Testis (tissue), 3 donors: ENCODE results near the gene AFF4. TPM values are rescaled to one million over a fixed set of nuclear protein-coding genes. Genes with fewer than 3 reads are reported as not detected.

Experiments
- DNase-seq: peaks from one replicate; pipeline ENCODE4 v3.0.0-alpha.2; 2019
- H3K27ac ChIP-seq, 2 donors: fragments of 200-600 bp; sonication (generic); one replicate each; pipeline ENCODE4 v1.5.1; 2019
- H3K27me3 ChIP-seq: fragments of 200-600 bp; sonication (generic); one replicate; pipeline ENCODE4 v1.5.1; 2019
- H3K36me3 ChIP-seq: fragments of 200-600 bp; sonication (generic); one replicate; pipeline ENCODE4 v1.5.1; 2017; ENCODE audit warnings: low read depth; ENCODE audit errors: missing control alignments
- H3K4me1 ChIP-seq: fragments of 200-600 bp; sonication (generic); one replicate; pipeline ENCODE4 v1.5.1; 2019
- H3K4me3 ChIP-seq, 2 donors: fragments of 200-600 bp; sonication (generic); one replicate each; pipeline ENCODE4 v1.5.1; 2017 to 2019
- H3K9me3 ChIP-seq: fragments of 200-600 bp; sonication (generic); one replicate; pipeline ENCODE4 v1.5.1; 2017
- POLR2A ChIP-seq: fragments of 450-650 bp; IDR thresholded peaks from one replicate; pipeline ENCODE4 v1.6.1; 2017; ENCODE audit warnings: antibody characterized with exemption, mild to moderate bottlenecking, moderate library complexity
- WGBS, 2 donors: methylation state at CpG; one replicate each; pipeline ENCODE4 v1.1.5; 2018; 5-methylcytosine and 5-hydroxymethylcytosine counted together
- intact Hi-C: fragments of 100-400 bp; cut with DNase I; formaldehyde crosslinking; loops from one replicate; pipeline ENCODE4 v1.15.1; 2023; ENCODE audit warnings: low total_unique reads
- polyA plus RNA-seq: library from polyadenylated mRNA; stranded (reverse); fragments of 350-450 nt; fragmentation: Illumina TruSeq; extraction: RNeasy Lipid Tissue Mini Kit (QIAGEN cat#74804); gene quantifications from one replicate; pipeline ENCODE4 v1.2.3, GENCODE V29; 2014; ENCODE audit warnings: low read depth, low replicate concordance; ENCODE audit not compliant: insufficient read depth
- total RNA-seq, 2 donors: library from RNA; depleted of rRNA; stranded (reverse); fragments of >200 nt; gene quantifications; one replicate each; pipeline ENCODE4 v1.2.3, GENCODE V29; 2016
- TF ChIP-seq, protein P1 (sequence below), 3 experiments: fragments of 450-650 bp in 2 of 3; fragments of 200-600 bp in 1 of 3; sonication (generic) in 1 of 3; IDR thresholded peaks; one replicate each; pipeline ENCODE4 v1.5.1; 2016 to 2019; ENCODE audit warnings: antibody characterized with exemption in 3 of 3, mild to moderate bottlenecking in 2 of 3, moderate library complexity in 1 of 3

AFF4 gene
- total and polyA plus RNA-seq, 3 donors from 2014 or later, result 57.2 to 112 (median 112) TPM

DNA sequence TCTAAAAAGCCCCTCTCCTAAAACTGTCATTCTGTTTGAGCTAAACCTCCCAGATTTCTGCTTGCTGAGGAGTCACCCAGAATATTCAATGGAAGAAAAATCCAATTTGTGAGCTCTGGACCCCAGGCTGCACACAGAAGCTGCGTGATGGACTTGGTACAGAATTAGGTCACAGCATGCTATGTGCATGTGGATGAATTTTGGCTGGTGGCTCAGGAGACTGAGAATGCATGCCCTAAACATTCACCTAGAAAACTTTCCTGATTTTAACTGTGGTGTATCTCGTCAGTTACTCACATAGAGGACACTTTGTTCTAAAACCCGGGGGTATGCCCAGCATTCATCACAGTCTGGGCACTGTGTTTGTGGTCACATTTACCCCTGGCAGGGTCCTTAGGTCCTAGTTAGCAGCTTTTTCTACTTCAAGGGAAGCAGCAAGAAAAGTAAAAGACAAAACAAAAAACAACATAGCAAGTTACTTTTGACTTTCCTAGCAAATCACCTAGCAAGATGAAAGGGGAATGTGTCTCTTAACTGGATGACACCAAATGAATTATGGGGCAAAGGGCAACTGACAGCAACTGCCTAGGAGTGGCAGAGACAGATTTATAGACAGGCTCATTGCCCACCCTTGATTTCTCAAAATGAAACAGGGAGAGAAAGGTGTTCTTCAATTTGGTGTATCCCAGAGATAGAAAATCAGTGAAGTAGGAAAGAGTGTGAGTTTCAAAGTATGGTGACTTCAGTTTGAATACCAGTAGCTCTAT lies 124.7 kb downstream of the AFF4 start:
- no peak for TF ChIP-seq POLR2A
- TF ChIP-seq, protein P1, sequence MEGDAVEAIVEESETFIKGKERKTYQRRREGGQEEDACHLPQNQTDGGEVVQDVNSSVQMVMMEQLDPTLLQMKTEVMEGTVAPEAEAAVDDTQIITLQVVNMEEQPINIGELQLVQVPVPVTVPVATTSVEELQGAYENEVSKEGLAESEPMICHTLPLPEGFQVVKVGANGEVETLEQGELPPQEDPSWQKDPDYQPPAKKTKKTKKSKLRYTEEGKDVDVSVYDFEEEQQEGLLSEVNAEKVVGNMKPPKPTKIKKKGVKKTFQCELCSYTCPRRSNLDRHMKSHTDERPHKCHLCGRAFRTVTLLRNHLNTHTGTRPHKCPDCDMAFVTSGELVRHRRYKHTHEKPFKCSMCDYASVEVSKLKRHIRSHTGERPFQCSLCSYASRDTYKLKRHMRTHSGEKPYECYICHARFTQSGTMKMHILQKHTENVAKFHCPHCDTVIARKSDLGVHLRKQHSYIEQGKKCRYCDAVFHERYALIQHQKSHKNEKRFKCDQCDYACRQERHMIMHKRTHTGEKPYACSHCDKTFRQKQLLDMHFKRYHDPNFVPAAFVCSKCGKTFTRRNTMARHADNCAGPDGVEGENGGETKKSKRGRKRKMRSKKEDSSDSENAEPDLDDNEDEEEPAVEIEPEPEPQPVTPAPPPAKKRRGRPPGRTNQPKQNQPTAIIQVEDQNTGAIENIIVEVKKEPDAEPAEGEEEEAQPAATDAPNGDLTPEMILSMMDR (IDR thresholded peaks at IDR 0.05), result no peak
- WGBS, 2 donors, result 70 to 71% methylated on average over 3 of the region's 3 CpGs
- H3K4me3 ChIP-seq, result no peak overlapping the region
- intact Hi-C loops, result no loop called here
- no peaks in the 10 kb centered on the region for H3K36me3 ChIP-seq
- H3K4me1 ChIP-seq, result no peaks in the 10 kb centered on the region
- H3K27ac ChIP-seq, result no peak overlapping the region
- no peak for DNase-seq
- no peaks in the 10 kb centered on the region for H3K27me3 ChIP-seq
- H3K9me3 ChIP-seq, result no peaks in the 10 kb centered on the region

DNA sequence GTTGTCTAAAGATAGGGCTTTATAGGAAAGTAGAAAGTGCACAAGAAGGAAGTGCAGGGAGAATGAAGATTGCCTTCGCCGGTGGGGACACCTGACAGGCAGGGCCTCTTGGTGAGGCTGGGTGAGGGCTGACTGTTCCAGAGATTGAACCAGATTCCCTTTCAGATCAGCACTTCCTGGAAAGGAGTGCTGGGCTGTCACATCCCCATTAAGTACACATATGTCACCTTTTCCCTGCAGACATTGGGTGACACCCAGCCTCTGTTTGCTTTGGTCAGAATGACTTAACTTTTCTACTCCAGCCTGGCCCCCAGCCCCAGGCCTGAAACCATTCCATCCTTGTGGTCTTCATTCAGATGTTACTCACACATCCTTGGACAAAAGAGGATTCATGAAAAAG lies 125.6 kb downstream of the AFF4 start:
- no peaks in the 10 kb centered on the region for H3K36me3 ChIP-seq
- intact Hi-C loops, result no loop called here
- 80 to 90% methylated on average over 2 of the region's 2 CpGs for WGBS, 2 donors
- no peak overlapping the region for H3K4me3 ChIP-seq
- no peaks in the 10 kb centered on the region for H3K4me1 ChIP-seq
- TF ChIP-seq, protein P1 (IDR thresholded peaks at IDR 0.05), result no peak
- no peak for TF ChIP-seq POLR2A
- H3K9me3 ChIP-seq, result no peaks in the 10 kb centered on the region
- no peak for DNase-seq
- H3K27ac ChIP-seq, result no peak overlapping the region
- no peaks in the 10 kb centered on the region for H3K27me3 ChIP-seq

DNA sequence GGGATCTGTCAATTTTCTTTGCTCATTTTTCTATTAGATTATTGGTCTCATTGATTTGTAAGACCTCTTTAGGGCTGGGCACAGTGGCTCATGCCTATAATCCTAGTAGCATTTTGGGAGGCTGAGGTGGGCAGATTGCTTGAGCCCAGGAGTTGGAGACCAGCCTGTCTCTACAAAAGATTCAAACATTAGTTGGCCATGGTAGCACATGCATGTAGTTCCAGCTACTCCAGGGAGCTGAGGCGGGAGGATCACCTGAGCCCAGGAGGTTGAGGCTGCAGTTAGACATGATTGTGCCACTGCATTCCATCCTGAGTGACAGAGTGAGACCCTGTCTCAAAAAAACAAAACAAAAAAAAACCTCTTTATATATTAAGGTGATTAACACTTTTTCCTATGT lies 126.6 kb downstream of the AFF4 start:
- 96 to 100% methylated on average over 1 of the region's 1 CpG for WGBS, 2 donors
- Histone ChIP-seq H3K9me3 (no peaks in the 10 kb centered on the region), H3K27ac (no peak overlapping the region), H3K4me3 (no peak overlapping the region), H3K27me3 (no peaks in the 10 kb centered on the region), H3K36me3 (no peaks in the 10 kb centered on the region), H3K4me1 (no peaks in the 10 kb centered on the region)
- DNase-seq, result no peak
- intact Hi-C loops, result no loop called here
- TF ChIP-seq, protein P1 (IDR thresholded peaks at IDR 0.05), result no peak
- no peak for TF ChIP-seq POLR2A

DNA sequence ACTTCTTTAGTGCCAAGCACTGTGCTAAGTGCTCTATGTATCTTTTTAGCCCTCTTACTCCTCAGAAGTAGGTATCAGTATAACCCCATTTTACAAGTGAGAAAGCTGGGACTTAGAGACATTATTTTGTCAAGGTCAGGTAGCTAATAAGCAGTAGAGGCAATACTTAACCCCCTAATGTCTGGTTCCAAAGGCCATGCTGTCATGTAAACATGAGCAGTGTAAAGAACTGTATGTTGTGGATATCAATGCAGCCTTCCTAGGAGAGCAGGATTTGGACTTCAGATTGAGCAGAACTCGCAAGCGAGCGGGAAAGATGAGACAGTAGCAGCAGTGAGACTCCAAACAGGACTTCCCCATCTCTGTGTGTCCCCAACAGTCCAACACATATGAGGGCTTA lies 129.4 kb downstream of the AFF4 start:
- intact Hi-C loops, result no loop called here
- Histone ChIP-seq H3K4me3 (no peak overlapping the region), H3K4me1 (peaks cover 4% of the 10 kb centered on the region), H3K9me3 (no peaks in the 10 kb centered on the region), H3K27ac (no peak overlapping the region), H3K27me3 (no peaks in the 10 kb centered on the region), H3K36me3 (no peaks in the 10 kb centered on the region)
- 94 to 97% methylated on average over 3 of the region's 3 CpGs for WGBS, 2 donors
- TF ChIP-seq, protein P1 (IDR thresholded peaks at IDR 0.05), result no peak
- DNase-seq, result no peak

DNA sequence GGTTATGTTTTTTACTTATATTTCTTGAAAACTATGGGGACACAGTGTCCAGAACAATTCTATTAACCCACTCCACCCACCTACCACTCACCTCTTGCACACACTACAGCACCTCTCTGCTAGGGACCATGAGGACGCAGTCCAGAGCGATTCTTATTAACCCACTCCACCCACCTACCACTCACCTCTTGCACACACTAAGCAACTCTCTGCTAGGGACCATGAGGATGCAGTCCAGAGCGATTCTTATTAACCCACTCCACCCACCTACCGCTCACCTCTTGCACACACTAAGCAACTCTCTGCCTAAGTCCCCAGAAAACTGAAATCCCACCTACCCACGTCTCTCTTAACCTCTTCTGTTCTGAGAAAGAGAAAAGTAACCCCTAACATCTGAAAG lies 130.8 kb downstream of the AFF4 start:
- DNase-seq, result no peak
- TF ChIP-seq, protein P1 (IDR thresholded peaks at IDR 0.05), result no peak
- no peak for TF ChIP-seq POLR2A
- peaks cover 4% of the 10 kb centered on the region for H3K4me1 ChIP-seq
- intact Hi-C loops, result no loop called here
- no peaks in the 10 kb centered on the region for H3K36me3 ChIP-seq
- WGBS, 2 donors, result 92 to 93% methylated on average over 5 of the region's 5 CpGs
- no peaks in the 10 kb centered on the region for H3K9me3 ChIP-seq
- no peak overlapping the region for H3K4me3 ChIP-seq
- H3K27me3 ChIP-seq, result no peaks in the 10 kb centered on the region
- H3K27ac ChIP-seq, result no peak overlapping the region
